Measurements from ENCODE around the gene CDC25B.
"Not testable (repeated sequence)": the region's sequence is repeated elsewhere in the genome, so short reads cannot be mapped to it uniquely, and the experiment has no call there.

The CDC25B gene

DNA sequence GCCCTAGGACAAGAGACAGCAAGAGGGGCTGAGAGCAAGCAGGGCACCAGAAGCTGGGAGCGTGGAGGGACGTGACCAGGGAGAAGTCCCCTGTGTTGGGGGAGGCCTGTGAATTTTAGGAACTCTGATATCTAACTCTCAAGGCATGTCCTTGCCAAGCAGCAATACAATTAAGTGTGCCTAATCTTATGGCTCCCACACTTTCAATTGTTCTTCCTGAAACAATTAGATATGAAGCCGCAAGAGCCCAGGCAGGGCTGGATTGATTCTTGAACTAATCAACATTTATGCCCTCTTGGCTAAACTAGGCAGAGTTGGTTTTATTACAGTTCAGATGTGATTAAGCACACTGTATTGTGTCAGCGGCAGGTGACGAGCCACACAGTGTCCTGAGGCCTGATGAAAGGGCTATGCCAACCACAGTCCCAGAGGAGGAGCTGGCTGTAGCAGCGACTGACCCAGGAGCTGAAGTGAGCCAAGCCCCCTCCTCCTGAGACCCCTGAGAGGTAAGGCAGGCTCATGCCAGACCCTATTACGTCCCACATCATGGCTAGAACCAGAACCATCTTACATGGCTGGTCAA lies 46.3 kb downstream of the CDC25B start:
- DNase-seq, result no peak

DNA sequence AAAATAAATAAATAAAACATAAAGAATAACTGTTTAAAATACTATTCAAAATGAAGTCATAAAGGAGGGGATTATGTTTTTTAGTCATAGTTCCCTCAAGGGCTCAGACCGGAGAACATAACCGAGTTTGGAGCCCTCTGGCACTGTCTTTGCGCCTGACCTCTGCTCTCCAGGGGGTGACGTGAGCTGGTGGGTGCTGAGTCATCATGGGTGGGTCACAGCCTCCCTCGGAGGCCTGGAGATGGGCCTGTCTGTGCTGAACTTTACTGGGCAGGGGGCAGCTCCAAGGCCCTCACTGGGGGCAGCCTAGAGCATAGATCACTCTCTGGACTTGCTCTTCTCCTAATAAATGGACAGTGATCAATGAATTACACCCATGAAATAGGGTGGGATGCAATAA lies 47.4 kb downstream of the CDC25B start:
- DNase-seq, result no peak

DNA sequence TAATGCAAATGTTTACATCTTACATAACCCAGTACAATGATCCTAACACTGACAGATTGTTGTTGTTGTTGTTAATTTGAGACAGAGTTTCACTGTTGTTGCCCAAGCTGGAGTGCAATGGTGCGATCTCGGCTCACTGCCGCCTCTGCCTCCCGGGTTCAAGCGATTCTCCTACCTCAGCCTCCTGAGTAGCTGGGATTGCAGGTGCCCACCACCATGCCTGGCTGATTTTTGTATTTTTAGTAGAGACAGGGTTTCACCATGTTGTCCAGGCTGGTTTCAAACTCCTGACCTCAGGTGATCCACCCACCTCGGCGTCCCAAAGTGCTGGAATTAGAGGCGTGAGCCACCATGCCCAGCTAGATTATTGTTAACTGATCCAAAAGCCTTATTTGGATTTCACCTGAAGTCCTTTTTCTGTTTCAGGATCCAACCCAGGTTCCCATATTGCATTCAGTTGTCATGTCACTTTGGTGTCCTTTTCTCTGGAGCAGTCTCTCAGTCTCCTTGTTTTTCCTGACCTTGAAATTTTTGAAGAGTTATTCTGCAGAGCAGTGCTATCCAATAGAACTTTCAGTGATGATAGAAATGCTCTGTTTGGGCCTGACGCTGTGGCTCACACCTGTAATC lies 48.0 kb downstream of the CDC25B start:
- not testable (repeated sequence) for DNase-seq

DNA sequence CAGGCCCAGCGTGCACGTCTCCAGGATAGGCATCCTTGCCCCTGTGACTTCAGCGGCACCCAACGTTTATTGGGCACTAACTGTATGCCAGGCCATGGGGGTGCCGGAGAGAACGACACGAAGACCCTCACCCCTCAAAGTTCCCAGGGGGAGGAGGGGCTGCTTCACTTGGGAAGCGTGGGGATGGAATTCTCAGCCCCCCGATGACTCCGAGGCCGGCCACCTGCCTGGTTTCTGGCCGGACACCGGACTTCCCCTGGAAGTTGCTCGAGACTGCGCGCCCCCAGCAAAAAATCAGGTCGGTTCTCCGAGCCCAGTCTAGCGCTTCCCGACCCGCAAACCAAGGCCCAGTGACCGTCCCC lies 50.2 kb downstream of the CDC25B start:
- no peak for DNase-seq

DNA sequence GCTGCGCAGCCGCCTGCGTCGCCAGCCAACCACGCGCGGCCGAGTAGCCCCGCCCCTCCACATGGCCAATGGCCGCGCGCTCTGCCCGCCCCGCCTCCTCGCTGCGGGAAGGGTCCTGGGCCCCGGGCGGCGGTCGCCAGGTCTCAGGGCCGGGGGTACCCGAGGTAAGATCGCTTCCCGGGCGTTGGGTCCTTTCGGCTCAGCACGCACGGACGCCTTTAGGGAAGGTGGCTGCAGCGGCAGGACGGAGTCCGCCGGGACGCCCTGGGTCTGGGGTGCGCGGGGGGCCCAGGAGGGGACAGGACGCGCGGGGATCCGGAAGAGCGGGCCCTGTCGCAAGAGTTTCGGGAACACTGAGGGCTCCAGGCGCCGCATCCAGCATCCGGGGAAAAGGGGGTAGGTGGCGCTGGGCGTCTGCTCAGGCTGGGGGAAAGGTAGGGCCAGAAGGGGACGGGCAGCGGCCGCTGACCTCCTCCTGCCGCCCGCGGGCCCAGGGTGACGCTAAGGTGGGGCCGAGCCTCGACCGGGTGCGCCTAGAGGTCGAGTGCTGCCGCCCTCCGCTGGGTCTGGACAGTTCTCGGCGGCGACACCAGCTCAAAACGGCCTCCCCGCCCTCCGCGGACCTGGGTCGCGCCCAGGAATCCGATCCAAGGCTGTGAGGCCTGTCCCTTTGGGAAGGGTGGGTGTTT lies 50.8 kb downstream of the CDC25B start, which contains the start of gene MAVS:
MAVS (plus strand) TSS at position 95 of the 689 bp plus-strand sequence. CDS start 7,791 bp downstream, outside the sequence.
- DNase-seq, result no peak

DNA sequence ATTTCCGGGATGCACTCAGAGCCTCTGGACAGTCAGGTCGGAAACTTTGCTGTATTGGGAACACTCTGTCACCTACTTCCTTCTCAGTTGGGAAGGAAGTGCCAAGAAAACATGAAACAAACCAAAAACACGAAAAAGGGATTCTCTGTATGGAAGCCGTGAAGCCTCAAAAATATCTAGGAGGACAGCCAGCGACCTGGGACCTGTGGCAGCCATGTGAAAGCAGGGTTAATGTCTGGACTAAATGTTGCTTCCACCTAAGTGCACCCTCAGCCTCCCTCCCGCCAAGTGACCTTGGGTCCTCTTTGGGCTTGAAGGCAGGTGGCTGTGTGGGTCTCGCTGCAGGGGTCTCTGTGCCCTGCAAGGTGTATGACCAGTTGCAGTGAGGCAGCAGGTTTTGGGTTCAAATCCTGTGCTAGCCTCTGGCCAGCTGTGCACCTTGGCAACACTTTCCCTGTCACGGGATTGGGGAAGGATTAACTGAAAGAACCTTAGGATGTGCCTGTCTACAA lies 51.4 kb downstream of the CDC25B start:
- DNase-seq, result no peak

DNA sequence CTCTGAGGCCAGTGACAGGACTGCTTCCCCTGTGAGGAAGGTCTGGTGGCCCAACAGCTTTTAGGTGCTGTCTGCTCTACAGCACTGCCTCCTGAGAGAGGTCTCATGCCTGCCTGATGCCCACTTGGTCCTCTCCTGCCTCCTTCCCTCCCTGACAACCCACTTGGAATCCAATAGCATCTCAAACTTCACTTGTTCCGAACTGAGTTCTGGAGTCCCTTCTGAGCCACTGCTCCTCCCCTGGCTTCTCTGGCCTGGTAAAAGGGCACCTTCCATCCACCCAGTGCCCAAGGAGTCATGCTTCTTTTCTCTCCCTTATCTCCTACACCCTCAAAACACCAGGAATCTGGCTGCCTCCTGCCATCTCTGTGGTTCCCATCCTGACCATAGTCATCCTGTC lies 52.5 kb downstream of the CDC25B start:
- DNase-seq, result no peak

DNA sequence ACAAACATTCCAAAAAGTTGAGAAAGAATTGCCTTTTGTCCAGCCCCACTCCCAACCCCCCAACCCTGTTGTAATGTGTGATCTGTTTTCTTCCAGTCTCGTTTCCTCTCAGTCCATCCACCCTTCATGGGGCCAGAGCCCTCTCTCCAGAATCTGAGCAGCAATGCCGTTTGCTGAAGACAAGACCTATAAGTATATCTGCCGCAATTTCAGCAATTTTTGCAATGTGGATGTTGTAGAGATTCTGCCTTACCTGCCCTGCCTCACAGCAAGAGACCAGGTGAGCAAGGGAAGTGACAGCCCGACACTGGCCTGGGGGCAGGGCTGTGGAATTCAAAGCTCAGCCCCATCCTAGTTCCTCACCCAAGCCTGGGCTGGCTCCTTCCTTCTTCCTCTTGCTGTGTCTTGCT lies 58.4 kb downstream of the CDC25B start:
- DNase-seq, result no peak

All from SIG-M5 (cell line).